Upper lobe of left lung (tissue), 6 donors: Measurements from ENCODE around the gene CEP44. TPM values are rescaled to one million over a fixed set of nuclear protein-coding genes. Genes with fewer than 3 reads are reported as not detected.
"Not testable (repeated sequence)": the region's sequence is repeated elsewhere in the genome, so short reads cannot be mapped to it uniquely, and the experiment has no call there.

Experiments used
- ATAC-seq, 2 donors: fragments of 200-7000 bp; cut with Tn5 transposase; one replicate each; pipeline ENCODE4 v1.9.1; 2022; ENCODE audit warnings: mild to moderate bottlenecking in 2 of 2, moderate library complexity in 2 of 2; ENCODE audit not compliant: low FRiP score in 2 of 2
- DNase-seq, 2 donors: peaks; one replicate each; pipeline ENCODE4 v3.0.0-alpha.2; 2019 to 2020
- H3K27ac ChIP-seq, 4 donors: fragments of 200-600 bp; sonication (generic); one replicate each; pipeline ENCODE4 v1.5.1; 2016 to 2019
- H3K27me3 ChIP-seq, 4 donors: fragments of 200-600 bp; sonication (generic); one replicate each; pipeline ENCODE4 v1.5.1; 2017 to 2019
- H3K36me3 ChIP-seq, 4 donors: fragments of 200-600 bp; sonication (generic); one replicate each; pipeline ENCODE4 v1.5.1; 2016 to 2019
- H3K4me1 ChIP-seq, 4 donors: fragments of 200-600 bp; sonication (generic); one replicate each; pipeline ENCODE4 v1.5.1; 2018 to 2019
- H3K4me3 ChIP-seq, 4 donors: fragments of 200-600 bp; sonication (generic); one replicate each; pipeline ENCODE4 v1.5.1; 2017 to 2019; ENCODE audit warnings: mild to moderate bottlenecking in 2 of 4, moderate library complexity in 1 of 4
- H3K9me3 ChIP-seq, 4 donors: fragments of 200-600 bp; sonication (generic); one replicate each; pipeline ENCODE4 v1.5.1; 2018 to 2019
- EP300 ChIP-seq, 4 donors: sonication (generic); formaldehyde crosslinking; IDR thresholded peaks; one replicate each; pipeline ENCODE4 v1.5.1; 2017; ENCODE audit warnings: antibody characterized with exemption in 4 of 4, control low read depth in 2 of 4
- POLR2A ChIP-seq, 4 donors: fragments of 450-650 bp; IDR thresholded peaks; one replicate each; pipeline ENCODE4 v1.5.1; 2016 to 2017; ENCODE audit warnings: antibody characterized with exemption in 4 of 4, mild to moderate bottlenecking in 2 of 4
- POLR2AphosphoS5 ChIP-seq, 2 donors: sonication (generic); formaldehyde crosslinking; IDR thresholded peaks; one replicate each; pipeline ENCODE4 v1.5.1; 2017; ENCODE audit warnings: antibody characterized with exemption in 2 of 2
- WGBS, 2 donors: methylation state at CpG; one replicate each; pipeline ENCODE4 v1.1.5; 2017 to 2018; 5-methylcytosine and 5-hydroxymethylcytosine counted together
- total RNA-seq, 6 donors: library from RNA; depleted of rRNA in 4 of 6; stranded (reverse); fragments of >200 nt in 4 of 6; gene quantifications; one replicate each; pipeline versions ENCODE4 v1.1.0 to v1.2.1, GENCODE V29; 2016 to 2021
- TF ChIP-seq, protein P1 (sequence below), 6 experiments: fragments of 450-650 bp in 4 of 6; fragments of 200-600 bp in 2 of 6; sonication (generic) in 2 of 6; IDR thresholded peaks; one replicate each; pipeline ENCODE4 v1.5.1; 2016 to 2019; ENCODE audit warnings: antibody characterized with exemption in 6 of 6
- donor health status: DM: no; HTN: no; CAD: no; lungs with moderate emphysema.
- donor health status: DM: no; HTN: yes; CAD: no; lungs with severe emphysema.

The CEP44 gene
- total RNA-seq, 6 donors from 2014 or later, result 9.9 to 33.1 (median 12.7) TPM

DNA sequence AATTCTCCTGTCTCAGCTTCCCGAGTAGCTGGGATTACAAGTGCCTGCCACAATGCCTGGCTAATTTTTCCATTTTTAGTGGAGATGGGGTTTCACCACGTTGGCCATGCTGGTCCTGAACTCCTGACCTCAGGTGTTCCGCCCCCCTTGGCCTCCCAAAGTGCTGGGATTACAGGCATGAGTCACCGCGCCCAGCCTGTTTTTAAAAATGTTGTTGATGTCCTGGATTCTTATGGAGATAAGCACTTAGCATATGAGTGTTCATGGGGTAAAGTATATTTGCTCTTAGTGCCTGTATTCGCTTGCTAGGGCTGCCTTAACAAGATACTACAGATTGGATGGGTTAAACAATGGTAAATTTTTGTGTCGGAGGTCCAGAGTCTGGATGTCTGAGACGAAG is 91.7 kb downstream of the CEP44 start:
- whole genome bisulfite sequencing, 2 donors, result 75 to 92% methylated on average over 8 of the region's 8 CpGs
- ATAC-seq (no peak), DNase-seq (no peak)
- no peaks in the 10 kb centered on the region for H3K9me3 ChIP-seq
- no peak overlapping the region for H3K27ac ChIP-seq
- H3K36me3 ChIP-seq, result no peaks in the 10 kb centered on the region
- no peak overlapping the region for H3K4me3 ChIP-seq
- H3K4me1 ChIP-seq, result no peaks in the 10 kb centered on the region
- H3K27me3 ChIP-seq, result no peaks in the 10 kb centered on the region
- TF ChIP-seq POLR2A (IDR thresholded peaks at IDR 0.05) (no peak), POLR2AphosphoS5 (IDR thresholded peaks at IDR 0.05) (no peak), EP300 (IDR thresholded peaks at IDR 0.05) (no peak)
- TF ChIP-seq, protein P1, sequence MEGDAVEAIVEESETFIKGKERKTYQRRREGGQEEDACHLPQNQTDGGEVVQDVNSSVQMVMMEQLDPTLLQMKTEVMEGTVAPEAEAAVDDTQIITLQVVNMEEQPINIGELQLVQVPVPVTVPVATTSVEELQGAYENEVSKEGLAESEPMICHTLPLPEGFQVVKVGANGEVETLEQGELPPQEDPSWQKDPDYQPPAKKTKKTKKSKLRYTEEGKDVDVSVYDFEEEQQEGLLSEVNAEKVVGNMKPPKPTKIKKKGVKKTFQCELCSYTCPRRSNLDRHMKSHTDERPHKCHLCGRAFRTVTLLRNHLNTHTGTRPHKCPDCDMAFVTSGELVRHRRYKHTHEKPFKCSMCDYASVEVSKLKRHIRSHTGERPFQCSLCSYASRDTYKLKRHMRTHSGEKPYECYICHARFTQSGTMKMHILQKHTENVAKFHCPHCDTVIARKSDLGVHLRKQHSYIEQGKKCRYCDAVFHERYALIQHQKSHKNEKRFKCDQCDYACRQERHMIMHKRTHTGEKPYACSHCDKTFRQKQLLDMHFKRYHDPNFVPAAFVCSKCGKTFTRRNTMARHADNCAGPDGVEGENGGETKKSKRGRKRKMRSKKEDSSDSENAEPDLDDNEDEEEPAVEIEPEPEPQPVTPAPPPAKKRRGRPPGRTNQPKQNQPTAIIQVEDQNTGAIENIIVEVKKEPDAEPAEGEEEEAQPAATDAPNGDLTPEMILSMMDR (IDR thresholded peaks at IDR 0.05), result no peak

DNA sequence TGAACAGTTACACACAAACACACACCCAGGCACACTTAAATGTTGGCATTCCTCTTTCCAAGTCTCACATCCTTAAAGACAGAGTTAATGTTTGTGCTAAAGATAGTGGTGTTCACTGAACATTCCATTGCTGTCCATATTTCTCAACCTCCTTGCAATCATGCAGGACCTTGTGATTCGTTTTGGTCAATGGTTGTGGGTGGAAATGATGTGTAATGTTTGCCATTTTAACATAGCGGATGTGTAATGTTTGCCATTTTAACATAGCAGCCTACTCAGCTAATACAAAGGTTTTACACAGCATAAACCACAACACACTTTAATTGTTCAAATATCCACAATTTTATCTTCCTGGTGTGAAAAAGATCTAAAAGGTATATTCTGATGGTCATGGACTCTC is 93.9 kb downstream of the CEP44 start:
- H3K4me1 ChIP-seq, result no peaks in the 10 kb centered on the region
- H3K9me3 ChIP-seq, result no peaks in the 10 kb centered on the region
- no peak for TF ChIP-seq POLR2AphosphoS5 (IDR thresholded peaks at IDR 0.05)
- no peak for TF ChIP-seq EP300 (IDR thresholded peaks at IDR 0.05)
- TF ChIP-seq, protein P1 (IDR thresholded peaks at IDR 0.05), result no peak
- no peak for TF ChIP-seq POLR2A (IDR thresholded peaks at IDR 0.05)
- WGBS, 2 donors, result 66 to 79% methylated on average over 2 of the region's 2 CpGs
- no peak for ATAC-seq
- no peak for DNase-seq
- no peaks in the 10 kb centered on the region for H3K27me3 ChIP-seq
- H3K27ac ChIP-seq, result no peak overlapping the region
- no peaks in the 10 kb centered on the region for H3K36me3 ChIP-seq
- H3K4me3 ChIP-seq, result no peak overlapping the region

DNA sequence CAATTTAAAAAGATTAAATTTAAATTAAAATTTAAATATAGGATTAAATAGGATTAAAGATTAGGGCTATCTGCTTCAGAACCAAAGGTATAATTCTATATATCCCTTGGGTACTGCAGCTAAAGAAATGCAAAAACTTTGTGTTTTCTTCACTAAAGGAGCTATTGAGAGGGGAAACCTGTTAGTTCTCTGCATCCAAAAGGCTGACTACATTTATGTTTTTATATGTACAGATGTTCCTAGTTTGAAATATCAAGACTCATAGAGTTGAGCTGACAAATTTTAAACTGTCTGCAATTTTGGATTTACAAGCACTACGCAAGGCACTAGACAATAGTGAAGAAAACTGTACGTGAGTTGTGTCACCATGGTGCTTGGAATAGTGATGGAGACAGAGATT is 95.2 kb downstream of the CEP44 start:
- WGBS, 2 donors, result 85 to 90% methylated on average over 2 of the region's 2 CpGs

DNA sequence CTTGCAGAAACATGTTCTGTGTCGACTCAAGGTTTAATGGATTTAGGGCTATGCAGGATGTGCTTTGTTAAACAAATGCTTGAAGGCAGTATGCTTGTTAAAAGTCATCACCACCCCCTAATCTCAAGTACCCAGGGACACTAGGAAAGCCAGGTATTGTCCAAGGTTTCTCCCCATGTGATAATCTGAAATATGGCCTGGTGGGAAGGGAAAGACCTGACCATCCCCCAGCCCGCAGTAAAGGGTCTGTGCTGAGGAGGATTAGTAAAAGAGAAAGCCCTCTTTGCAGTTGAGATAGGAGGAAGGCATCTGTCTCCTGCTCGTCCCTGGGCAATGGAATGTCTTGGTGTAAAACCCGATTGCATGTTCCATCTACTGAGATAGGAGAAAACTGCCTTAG is 96.5 kb downstream of the CEP44 start:
- DNase-seq, ATAC-seq, H3K9me3 ChIP-seq, H3K4me3 ChIP-seq, H3K27me3 ChIP-seq, H3K4me1 ChIP-seq, H3K36me3 ChIP-seq, H3K27ac ChIP-seq: not testable (repeated sequence)
- 68 to 74% methylated on average over 4 of the region's 4 CpGs for WGBS, 2 donors

More for the DNA sequence above, 95.2 kb downstream of the CEP44 start:
- TF ChIP-seq EP300 (IDR thresholded peaks at IDR 0.05) (no peak), POLR2AphosphoS5 (IDR thresholded peaks at IDR 0.05) (no peak), POLR2A (IDR thresholded peaks at IDR 0.05) (no peak)
- TF ChIP-seq, protein P1 (IDR thresholded peaks at IDR 0.05), result no peak
- H3K27ac ChIP-seq, result no peak overlapping the region
- H3K27me3 ChIP-seq, result no peaks in the 10 kb centered on the region
- H3K9me3 ChIP-seq, result no peaks in the 10 kb centered on the region
- ATAC-seq (no peak), DNase-seq (no peak)
- H3K4me1 ChIP-seq, result no peaks in the 10 kb centered on the region
- H3K36me3 ChIP-seq, result no peaks in the 10 kb centered on the region
- H3K4me3 ChIP-seq, result no peak overlapping the region

DNA sequence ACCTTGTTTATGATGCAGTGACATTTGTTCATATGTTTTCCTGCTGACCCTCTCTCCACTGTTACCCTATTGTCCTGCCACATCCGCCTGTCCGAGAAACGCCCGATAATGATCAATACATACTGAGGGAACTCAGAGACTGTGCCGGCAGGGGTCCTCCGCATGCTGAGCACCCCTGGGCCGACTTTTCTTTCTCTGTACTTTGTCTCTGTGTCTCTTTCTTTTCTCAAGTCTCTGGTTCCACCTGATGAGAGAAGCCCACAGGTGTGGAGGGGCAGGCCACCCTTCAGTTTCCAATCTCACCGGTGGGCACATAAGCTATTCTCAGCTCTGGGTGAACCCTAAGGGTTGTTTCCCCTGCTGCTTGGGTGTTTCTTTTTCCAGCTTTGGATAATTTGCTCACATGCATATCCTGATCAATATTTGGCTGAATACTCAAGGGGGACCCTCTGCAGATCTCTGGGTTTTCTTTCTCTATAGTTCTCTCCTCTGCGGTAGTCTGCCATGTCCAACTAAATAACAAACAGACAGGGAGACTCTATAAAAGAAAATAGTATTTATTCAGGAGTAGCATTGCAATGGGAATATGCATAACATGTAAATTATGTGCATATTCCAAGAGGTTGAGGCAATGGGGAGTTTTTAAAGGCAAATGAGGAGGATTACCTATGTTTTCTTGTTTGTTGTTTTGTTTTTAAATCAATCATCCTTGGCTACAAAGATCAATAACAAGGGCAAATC is 97.2 kb downstream of the CEP44 start:
- Histone ChIP-seq H3K27ac (no peak overlapping the region), H3K4me1 (no peaks in the 10 kb centered on the region), H3K4me3 (no peak overlapping the region), H3K36me3 (no peaks in the 10 kb centered on the region), H3K9me3 (no peaks in the 10 kb centered on the region), H3K27me3 (no peaks in the 10 kb centered on the region)
- DNase-seq (no peak), ATAC-seq (no peak)
- TF ChIP-seq POLR2A (IDR thresholded peaks at IDR 0.05) (no peak), EP300 (IDR thresholded peaks at IDR 0.05) (no peak), POLR2AphosphoS5 (IDR thresholded peaks at IDR 0.05) (no peak)
- TF ChIP-seq, protein P1 (IDR thresholded peaks at IDR 0.05), result no peak
- 79% methylated on average over 9 of the region's 9 CpGs for WGBS, 2 donors
